ENCODE measurements around the gene ARHGEF28.

- no peak for TF ChIP-seq ZNF274 (IDR thresholded peaks at IDR 0.05; ENCODE audit: low read depth, low read length)
- no peak for TF ChIP-seq YY1 (IDR thresholded peaks at IDR 0.05; ENCODE audit: insufficient read depth, insufficient read length)
These were observed 237.9 kb downstream of the ARHGEF28 start for GRCh38 chr5:73863876-73864275.
